Raji (cell line): Measurements from ENCODE around the gene NSMCE1.

Experiments used
- POLR2A ChIP-seq: IDR thresholded peaks from 2 replicates; pipeline ENCODE4 v1.6.1; 2011; ENCODE audit warnings: low read depth, low read length, control low read depth; ENCODE audit not compliant: insufficient read depth

Gene NSMCE1

DNA sequence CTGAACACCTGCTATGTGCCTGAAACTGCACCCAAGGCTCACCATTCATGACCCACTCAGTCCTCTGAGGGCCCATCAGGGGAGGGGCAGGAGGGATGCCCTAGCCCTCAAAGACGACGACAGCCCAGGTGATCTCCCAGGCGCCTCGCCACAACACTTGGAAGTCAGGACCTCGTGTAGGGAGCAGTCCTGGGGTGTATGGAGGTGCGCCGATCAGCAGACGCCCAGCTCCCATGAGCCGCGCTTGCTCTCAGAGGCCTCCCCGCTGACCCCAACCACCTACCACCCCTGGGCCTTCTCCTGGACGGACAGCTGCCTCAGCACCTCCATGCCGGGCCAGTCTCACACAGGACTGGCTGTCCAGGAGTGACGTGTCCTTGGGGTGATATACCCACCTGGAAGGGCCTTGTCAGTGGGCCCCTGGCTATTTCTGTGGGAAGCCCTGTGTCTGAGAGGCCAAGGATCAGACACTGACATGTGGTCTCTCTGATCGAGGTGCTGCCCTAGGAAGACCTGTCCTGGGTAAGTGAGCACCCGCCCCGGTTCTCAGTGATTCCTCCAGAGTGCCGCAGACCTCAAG lies 38.6 kb downstream of the NSMCE1 start:
- TF ChIP-seq POLR2A = no peak

DNA sequence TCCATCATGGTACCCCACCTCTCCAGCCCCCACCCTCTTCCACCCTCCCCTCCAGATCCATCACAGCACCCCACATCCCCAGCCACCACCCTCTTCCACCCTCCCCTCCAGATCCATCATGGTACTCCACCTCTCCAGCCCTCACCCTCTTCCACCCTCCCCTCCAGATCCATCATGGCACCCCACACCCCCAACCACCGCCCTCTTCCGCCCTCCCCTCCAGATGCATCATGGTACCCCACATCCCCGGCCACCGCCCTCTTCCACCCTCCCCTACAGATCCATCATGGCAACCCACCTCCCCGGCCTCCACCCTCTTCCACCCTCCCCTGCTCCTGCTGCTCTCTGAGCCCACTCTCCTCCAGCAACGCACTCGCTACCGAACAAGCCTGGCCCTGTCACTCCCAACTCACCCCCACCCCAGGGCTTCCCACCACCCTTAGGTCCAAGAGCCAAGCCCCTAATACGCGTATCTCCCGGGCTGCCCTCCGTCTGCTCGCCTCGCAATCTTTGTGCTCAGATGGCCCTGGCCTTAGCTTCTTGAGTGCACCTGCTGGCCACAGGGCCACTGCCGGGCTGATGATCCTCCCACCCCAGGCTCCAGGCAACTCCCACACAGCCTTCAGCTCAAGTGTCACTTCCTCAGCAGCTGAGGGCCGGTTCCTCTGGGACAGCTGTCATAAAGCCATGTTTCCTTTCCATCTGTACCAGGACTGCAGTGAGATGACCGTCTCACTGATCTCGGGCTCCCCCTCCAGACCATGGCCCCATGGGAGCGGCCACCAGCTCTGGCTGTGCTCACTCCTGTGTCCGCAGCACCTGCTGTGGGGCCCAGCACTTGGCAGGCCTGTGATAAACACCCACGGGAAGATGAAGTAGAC lies 39.7 kb downstream of the NSMCE1 start:
- TF ChIP-seq POLR2A = no peak

DNA sequence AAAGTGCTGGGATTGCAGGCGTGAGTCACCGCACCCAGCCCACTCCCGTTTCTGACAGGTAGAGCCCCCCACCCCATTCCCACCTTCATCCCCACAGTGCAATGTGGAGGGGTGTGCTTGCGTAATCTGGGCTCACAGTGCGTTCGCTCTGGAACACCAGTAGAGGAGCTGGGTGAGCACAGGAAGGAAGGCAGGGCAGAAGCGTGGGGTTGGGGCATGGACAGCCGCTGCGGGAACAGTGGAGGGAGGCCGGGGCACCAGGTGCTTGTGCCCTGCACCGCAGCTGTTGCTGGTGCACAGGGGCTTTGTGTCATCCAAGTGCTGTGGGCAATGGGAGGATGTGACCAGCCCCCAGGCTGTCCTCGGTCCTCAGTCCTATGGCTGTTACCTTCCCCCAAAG lies 40.5 kb downstream of the NSMCE1 start:
- no peak for TF ChIP-seq POLR2A

DNA sequence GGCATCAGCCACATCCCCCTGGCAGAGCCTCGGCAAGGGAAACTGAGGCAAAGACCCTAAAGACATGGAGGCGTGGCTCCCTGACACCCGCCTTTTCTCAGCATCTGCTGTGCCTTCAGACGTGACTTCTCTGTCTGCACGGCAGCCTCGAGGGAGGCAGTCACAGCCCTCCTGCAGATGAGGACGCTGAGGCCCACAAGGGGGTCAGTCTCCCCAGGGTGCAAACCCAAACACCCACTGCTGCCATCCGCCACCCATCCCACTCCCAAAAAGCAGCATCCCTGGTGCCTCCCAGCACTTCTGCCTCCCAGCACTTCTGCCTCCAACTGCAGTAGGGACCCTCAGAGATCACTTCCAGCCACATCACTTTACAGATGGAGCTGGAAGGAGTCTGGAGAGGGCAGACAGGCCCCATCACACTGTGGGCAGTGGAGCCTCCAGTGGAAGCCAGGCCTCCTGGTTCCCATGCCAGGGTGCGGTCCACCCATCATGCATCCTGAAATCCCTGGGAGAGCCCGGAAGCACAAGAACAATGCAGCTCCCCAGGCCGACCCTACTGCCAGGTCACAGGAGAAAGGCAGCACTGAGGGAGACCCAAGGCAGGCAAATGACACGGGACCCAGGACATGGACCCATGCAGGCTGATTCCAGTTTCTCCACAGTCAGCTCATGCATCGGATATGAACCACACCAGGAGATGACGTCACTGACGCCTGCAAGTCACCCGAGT lies 41.4 kb downstream of the NSMCE1 start:
- no peak for TF ChIP-seq POLR2A

DNA sequence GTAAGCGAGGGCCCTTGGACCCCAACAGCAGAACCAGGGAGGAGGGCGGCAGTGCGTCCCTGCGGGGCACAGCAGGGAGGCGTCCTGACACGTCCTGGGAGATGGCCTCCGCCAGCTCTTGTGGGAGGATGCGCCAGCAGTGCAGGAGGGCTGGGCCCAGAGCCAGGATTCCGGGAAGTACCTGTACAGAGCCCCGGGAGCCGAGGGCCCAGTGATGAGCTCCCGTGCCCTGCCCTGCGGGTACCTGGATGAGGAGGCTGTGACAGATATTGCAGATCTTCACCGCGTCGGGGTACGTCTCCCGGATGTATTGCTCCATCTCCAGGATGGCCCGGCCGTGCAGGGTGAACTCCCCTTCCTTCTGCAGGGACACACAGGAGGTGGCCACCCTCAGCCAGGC lies 42.1 kb downstream of the NSMCE1 start:
- no peak for TF ChIP-seq POLR2A

DNA sequence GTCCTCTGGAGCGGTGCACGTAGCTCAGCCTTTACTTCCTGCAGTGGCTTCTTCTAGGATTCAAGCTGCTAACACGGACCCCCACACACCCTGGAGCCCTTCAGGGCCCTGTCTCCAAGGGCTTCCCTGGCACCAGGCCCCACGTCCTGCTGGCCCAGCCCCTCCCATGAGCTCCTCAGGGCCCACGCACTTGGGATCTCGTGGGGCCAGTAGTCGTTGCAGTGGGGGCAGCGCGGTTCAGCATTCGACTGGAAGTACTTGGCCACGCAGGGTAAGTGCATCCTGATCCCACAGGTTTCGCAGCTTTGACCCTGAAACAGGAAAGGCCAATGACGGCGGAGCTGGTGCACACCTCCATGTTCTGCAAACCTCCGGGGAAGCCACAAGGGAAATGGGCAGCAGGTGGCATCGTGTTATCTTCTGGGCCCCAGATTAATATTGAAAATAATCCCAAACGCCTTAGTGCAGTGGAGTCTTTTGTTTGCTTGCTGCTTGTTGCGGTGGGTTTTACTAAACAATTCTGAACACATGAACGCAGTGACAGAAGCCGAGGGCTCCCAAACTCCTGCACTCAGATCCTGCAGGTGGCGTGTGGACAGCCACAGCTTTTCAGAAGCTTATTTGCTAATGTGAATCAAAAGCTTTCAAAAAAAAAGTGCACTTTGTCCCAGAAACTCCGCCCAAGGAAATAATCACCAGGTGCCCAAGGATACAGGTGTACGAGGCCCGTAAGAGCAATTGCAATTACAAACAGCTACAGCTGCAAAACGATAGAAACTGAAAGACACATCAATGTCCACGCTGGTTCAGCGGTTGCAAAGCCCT lies 42.8 kb downstream of the NSMCE1 start:
- TF ChIP-seq POLR2A = no peak

DNA sequence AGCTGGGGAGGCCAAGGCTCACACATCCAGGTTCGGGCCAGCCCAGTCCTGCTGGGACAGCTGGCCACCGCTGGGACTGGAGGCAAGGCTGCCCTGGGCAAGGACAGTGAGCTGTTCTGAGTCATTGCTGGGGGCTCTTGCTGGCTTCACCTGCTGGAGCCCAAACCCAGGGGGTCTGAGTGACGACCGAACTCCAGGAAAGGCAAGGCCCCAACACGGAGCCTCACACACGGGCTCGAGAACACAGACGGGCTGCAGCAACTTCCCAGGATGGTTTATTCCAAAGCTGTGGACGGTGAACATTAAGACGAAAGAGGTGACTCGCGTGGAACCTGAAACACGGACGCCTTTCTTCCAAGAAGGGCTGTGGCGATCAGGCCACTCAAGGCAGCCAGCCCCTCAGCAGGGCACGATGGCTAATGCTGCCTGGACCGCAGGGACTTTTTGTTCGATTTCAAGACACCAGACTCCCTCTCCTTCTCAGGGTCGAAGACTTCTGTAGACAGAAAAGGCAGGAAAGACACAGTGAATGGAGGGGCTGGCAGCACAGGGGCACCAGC lies 43.8 kb downstream of the NSMCE1 start:
- no peak for TF ChIP-seq POLR2A

DNA sequence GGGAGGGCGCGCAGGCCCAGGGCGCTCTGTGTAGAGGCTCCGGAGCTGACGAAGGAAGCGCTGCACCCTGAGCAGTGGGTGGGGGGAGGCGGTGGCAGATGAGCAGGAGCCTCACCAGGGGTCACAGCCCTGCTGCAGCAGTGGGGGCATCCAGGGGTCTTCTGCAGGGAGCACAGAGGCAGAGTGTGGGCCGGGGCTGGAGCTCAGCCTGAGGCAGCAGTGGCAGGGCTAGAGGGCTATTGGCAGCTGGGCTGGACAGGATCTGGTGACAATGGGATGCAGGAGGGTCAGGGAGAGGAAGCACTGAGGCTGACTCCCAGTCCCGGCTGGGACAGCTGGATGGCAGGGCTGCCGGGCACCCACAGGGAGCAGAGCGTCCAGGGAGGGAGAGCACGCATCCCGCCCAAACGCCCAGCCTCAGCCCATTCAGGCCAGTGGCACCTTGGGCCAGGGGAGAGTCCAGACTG lies 44.3 kb downstream of the NSMCE1 start:
- no peak for TF ChIP-seq POLR2A

DNA sequence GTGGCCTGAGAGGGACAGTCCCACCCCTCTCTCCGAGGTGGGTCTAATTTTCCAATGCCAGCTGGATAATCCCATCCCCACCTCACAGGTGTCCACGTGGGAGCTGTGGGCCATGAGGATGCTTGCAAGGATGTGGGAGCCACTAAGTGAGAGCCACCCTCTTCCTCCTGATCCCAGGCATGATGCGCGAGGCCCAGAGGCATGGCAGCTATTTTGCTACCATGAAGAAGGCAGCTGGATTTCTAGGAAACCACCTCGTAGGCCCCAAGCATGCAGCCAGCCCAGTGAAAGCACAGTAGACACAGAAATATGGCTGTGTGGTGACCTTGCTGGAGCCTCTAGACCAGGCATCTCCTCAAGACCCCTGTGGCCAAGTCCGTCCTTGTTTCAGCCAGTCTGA lies 44.9 kb downstream of the NSMCE1 start:
- no peak for TF ChIP-seq POLR2A

DNA sequence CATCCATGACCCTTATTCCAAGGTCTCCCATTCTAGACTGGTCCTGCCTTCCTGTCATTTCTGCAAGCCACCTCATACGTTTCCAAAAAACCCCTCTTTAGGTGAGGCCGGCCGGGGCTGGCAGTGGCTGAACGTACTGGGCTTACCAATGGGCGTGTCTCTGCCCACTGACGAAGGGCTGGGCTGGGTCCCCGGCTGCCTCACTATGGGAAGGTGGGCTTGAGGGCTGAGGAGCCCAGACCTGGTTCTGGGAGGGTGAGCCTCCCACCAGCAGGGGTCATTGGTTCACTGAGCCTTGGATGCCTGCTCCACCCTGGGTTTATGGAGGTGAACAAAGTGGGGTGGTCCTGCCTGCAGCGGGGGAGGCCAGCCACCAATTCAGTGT lies 45.4 kb downstream of the NSMCE1 start:
- TF ChIP-seq POLR2A = no peak

DNA sequence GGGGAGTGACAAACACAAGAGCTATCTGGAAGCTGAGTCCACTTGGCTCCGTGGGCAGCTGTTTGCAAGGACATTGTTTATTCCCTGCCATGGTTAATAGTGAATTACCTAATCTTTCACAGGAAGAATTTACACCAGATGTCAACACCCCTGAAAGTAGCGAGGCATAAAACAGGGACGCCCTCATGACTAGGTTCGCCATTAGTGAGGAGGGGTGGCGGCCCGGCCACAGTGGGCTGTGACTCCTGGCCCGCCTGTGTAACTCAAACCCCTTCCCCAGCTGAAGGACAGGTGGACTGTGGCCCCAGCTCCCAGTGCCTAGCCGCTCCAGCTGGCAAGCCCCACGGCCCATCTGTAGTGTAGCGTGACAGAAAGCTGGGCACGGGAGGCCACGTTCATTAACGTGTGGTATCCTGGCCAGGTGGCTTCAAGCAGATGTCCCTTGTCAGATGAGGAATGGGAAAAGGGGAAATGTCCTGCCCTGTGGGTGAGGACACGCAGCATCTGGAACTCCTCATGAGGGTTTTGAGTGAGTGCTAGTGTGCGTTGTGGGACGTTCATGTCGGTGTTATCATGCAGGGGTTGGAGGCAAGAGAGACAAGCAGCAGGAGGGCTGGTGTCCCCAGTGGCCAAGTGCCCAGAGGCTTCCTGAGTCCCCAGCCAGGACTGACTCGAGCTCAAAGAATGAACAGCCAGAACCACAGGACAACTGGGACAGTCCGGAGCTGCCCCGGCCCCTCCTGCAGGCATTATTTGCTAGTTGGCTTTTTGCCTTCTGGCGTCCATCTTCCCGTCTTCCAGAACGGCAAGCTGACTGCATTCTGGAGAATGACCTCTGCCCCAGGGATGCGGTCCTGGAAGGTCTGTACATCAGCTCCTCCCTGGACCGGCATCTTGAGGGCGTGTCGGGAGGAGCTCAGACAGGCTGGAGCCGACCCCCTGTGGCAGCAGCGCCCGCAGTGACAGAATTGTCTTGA lies 46.0 kb downstream of the NSMCE1 start:
- no peak for TF ChIP-seq POLR2A

DNA sequence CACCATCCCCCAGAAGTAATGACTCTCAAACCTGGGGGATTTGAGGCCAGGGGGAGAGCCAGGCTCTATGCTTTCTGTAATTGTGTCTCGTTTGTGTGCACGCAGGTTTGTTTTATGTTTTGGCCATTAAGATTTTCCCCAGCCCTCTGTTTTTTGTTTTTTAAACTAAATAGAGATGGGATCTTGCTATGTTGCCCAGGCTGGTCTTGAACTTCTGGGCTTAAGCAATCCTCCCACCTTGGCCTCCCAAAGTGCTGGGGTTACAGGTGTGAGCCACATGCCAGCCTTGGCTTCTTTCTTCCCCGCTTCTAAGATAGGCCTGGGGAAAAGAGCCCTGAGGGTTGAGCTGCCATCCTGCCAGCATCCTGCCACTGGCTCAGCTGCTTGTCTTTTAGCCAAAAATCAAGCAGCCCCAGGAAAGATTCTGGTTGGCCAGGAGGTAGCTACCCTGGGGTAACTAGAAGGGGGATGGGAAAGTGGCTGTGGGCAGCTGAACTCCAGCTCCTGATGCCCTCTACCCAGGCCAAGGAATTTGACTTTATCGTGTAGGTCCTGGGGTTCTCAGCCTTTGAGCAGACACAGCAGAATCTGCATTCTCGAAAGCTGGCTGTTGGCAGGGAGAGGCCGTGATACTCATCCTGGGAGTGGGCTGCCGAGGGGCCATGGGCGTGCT lies 46.9 kb downstream of the NSMCE1 start:
- TF ChIP-seq POLR2A = no peak

DNA sequence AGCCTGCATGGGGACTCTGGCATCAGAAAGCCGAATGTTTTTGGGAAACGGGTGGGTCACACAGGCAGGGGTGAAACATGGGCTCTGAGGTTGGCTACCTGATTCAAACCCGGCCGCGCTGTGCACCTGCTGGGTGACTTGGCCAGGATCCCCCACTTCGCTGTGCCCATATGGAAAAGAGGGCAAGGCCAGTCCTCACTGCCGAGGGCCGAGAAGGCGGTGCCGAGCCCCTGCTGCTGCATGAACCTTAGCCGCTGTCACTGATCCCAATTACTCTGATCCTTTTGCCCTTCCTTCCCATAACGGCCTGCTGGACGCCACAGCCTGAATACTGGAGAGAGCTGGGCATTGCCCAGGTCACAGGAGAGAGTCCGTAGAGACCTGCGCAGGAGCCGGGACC lies 47.6 kb downstream of the NSMCE1 start:
- TF ChIP-seq POLR2A = no peak
